ENCODE data around the gene ZNF501.
A peak's percentile ranks its signal among the peaks of the same experiment; 100 is the strongest.

Gene ZNF501

GRCh38 chr3:44729384-44729910, at the start of gene ZNF501:
ZNF501 (plus strand) TSS chr3:44729635; CDS start chr3:44734422, 4,787 bp downstream.
- peak; percentile 94 for DNase-seq (ENCODE audit: low spot score)

DNA sequence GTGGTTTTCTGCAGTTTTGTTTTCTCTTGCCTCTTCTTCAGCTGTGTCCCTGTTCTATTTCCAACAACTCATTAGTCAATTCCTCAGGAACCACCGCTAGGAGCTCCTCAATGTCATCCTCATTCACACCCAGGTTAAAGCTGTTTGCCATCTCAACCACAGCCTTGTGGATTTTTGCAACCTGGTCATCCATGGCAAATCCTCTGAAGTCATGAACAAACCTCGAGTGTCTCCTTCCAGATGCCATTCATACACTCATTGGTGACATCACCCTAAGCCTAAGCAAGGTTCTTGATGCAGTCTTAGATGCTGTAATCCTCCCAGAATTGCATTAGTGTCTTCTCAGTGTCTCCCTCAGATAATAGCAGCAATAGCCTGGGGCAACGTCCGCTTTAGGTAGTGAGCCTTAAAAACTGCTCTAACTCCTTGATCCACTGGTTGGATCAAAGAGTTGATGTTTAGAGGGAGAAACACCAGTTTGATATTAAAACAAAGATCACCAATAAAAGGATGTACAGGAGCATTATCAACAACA, 48.4 kb upstream of the ZNF501 start:
- DNase-seq (ENCODE audit: low spot score) = no peak

DNA sequence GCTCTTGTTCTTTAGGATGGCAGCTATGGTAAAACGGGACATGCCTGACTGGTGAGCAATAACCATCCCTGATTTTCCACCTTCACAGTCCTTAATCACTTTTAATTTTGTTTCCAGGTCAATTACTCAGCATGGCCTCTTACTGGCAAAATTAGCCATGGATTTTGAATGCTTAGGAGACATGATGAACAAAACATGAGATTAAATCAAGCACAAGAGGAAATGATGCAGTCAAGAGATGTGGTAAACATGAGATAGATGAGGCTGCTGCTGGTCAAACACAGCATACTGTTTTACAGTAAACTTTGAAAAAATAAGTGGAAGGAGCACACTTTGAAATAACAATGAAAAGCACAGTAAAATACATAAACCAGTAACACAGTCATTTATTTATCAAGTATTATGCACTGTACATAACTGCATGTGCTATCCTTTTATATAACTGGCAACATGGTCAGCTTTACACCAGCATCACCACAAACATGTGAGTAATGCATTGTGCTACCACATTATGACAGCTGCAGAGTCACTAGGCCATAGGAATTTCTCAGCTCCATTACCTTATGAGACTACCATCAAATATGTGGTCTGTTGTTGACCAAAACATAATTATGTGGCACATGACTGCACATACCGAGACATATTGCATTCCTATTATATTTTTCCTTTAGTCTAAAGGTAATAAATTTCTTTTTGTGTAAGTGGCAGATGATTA, 47.1 kb upstream of the ZNF501 start:
- no peak for DNase-seq (ENCODE audit: low spot score)

DNA sequence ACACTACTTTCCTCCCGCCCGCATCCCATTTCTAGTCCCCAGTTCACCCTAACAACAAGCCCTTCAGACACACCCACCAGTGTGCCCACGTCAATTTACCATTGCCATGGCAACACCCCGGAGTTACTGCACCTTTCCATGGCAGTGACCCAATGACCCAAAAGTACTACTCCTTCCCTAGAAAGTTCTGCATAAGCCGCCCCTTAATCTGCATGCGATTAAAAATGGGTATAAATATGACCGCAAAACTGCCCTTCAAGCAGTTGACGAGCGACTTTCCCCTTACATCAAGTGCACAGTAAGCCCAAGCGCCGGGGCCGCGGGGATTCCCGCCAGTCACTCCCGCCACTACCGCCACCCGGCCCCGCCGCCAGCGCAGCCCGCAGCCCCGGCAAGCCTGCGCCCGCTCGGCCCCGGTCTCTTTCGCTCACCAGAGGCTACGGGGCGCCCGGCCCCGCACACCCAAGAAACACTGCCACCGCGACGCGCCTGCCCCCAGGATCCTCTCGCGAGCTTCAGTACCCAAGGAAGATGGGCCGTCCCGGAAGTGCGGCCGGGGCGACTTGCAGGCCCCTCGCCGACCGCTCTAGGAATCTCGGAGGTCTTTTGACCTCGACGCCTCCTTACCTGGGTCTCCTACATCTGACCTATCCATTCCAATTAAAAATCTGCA, 44.2 kb upstream of the ZNF501 start:
- peak; percentile 84 for DNase-seq (ENCODE audit: low spot score)

DNA sequence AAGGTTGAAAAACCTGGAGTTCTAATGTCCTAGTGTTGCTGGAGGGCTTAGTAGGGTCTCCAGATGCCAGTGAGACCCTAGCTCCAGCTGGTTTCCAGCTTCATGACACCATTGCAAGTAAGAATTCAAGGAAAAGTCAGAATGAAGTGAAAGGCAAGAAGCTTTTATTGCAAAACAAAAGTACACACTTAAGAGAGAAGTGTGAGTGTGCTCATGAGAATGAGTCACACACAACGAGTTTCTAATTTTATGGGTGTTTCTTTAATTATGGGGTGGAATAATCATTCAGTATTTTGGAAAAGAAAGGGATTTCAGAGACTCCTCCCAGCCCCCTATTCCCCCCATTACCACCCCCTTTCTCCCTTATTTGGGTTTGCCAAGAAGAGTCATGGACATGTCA, 41.5 kb upstream of the ZNF501 start:
- DNase-seq (ENCODE audit: low spot score) = no peak

DNA sequence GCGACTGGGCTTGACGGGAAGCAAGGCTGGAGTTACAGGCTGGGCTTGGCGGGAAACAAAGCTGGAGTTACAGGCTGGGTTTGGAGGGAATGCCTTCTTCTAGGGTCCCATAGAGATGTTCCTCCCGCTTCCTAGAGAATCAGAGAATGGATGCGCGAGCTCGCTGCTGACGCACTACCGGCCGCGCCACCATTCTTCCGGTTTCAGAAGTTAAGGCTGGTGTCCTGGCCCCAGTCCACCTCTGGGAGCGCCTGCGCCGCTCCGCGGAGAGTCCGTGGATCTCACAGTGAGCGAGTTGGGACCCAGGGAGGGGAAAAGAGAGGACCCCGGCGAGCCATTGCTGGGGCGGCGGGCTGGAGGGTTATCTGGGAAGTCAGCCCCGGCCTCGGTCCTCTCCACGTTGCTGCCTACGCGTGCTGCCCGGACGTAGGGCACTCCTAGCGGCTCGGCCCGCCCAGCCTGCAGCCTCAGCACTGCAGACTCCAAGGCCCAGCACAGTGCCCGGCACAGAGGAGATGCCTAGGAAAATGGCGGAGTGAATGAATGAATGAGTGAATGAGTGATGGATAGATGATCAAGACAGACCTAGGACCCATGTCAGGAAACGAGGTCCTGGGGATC, 16.9 kb upstream of the ZNF501 start, which contains the start of gene ZNF502:
Gene ZNF502, plus strand, starts transcription at position 206 of the 621 bp plus-strand sequence. CDS start 7,602 bp downstream, outside the sequence.
- DNase-seq (ENCODE audit: low spot score) = peak; percentile 75

DNA sequence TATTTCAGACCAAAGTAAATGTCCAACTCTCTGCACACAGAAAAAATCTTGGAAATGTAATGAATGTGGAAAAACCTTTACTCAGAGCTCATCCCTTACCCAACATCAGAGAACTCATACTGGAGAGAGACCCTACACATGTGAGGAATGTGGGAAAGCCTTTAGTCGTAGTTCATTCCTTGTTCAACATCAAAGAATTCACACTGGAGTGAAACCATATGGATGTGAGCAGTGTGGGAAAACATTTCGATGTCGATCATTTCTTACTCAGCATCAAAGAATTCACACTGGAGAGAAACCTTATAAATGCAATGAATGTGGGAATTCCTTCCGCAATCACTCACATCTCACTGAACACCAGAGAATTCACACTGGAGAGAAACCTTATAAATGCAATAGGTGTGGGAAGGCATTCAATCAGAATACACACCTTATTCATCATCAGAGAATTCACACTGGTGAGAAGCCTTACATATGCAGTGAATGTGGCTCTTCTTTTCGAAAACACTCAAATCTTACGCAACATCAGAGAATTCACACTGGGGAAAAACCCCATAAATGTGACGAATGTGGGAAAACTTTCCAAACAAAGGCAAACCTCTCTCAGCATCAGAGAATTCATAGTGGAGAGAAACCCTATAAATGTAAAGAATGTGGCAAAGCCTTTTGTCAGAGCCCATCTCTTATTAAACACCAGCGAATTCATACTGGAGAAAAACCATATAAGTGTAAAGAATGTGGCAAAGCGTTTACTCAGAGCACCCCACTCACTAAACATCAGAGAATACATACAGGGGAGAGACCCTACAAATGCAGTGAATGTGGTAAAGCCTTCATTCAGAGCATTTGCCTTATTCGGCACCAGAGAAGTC, 8.0 kb upstream of the ZNF501 start:
- no peak for DNase-seq (ENCODE audit: low spot score)

DNA sequence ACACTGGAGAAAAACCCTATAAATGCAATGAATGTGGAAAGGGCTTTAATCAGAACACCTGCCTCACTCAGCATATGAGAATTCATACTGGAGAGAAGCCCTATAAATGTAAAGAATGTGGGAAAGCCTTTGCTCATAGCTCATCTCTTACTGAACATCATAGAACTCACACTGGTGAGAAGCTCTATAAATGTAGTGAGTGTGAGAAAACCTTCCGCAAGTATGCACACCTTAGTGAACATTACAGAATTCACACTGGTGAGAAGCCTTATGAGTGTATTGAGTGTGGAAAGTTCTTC, 7.4 kb upstream of the ZNF501 start:
- DNase-seq (ENCODE audit: low spot score) = no peak

GRCh38 chr3:44734646-44735168, 5.3 kb downstream of the ZNF501 start:
- DNase-seq (ENCODE audit: low spot score) = no peak

DNA sequence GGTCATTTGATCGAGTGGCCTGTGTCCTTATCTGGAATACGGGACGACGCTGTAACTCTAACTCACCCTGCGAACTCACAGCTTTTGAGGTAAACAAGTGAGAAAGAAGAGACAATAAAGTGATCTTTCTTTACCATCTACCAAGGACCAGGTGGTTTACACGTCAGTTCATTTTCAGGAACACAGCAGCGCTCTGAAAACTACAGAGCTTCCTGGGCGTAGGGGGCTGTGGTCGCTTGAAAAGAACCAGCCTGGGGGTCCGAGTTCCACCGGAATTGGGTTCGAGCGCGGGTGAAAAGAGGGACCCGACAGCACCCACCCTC, 31.6 kb downstream of the ZNF501 start:
- peak; percentile 23 for DNase-seq (ENCODE audit: low spot score)

DNA sequence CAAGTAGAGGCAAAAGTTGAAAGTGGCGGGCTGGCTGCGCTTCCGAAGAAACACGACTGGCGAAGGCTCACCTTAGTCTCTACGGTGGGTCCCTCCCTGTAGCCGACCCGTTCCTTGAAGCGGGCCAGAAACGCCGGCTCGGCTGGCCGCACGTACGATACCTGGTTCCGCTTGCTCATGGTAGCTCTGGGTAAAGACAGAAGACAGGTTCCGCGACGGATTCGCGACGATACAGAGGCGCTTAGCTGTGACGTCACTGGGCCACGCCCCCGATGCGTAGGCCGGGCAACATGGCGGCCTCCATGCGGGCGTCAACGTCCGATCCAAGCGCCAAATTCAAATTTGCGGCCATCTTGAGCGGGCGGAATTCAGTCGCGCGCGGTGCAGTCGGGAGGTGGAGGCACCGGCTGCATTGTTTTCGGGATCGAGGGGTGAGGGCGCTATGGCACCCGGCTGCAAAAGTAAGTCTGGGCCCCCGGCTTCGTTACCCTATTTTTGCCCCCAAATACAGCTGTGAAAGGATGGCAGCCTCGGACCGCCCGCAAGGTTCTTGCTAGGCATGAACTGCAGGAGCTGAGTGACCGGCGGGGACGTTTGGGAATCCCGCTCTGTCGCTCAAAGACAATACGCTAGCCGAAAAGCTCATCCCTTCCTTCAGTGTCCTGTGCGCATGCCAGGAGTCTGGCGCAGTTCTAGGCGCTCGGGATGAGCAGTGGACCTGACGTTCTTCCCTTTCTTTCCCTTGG, 32.2 kb downstream of the ZNF501 start, which contains the start of the genes KIAA1143 and KIF15:
Gene KIAA1143, minus strand, starts transcription at position 196 of the 746 bp plus-strand sequence. Its CDS starts 17 bp downstream, at position 179.
Gene KIF15, plus strand, starts transcription at position 371 of the 746 bp plus-strand sequence. Its CDS starts 72 bp downstream, at position 443.
- DNase-seq (ENCODE audit: low spot score) = peak; percentile 93

DNA sequence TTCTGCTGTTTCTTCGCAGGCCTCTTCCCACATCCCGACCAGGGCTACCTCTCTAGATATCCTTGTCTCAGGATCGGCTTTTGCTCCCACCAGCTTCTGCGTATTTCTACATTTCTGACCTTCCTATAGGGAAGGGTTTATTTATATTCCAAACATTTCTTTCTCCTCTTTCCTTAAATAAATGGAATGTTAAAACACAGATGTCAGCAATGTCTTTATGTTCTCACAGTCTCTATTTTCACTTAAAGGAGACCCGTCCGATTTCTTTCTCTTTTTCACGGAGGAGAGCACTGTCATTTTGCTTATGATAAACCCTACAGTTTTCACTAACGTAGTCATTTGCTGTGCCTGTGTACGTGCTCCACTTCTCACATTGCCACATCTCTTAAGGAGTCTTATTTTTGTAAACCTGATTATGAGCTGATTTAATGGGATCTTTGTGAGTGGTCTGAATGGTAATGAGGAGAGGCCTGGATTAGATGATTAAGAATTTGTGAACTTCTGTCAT, 32.8 kb downstream of the ZNF501 start:
- DNase-seq (ENCODE audit: low spot score) = no peak

- DNase-seq (ENCODE audit: low spot score) = no peak
Observed at GRCh38 chr3:44762690-44763089, 33.3 kb downstream of the ZNF501 start.

DNA sequence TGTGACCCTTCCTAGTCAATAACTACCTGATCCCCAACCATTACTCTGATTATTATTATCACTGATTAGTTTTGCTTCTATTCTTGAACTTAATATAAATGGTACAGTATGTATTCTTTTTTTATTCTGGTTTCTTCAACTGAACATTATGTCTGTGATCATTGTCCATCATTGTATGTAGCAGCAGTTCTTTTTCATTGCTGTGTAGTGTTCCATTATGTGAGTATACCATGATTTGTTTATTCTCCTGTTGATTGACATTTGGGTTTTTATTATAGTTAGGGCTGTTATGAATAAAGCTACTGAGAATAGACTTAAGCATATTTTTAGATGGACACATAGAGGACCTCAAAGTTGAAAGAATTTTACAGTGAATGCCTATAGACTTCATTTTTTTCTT, 34.8 kb downstream of the ZNF501 start:
- DNase-seq (ENCODE audit: low spot score) = no peak

DNA sequence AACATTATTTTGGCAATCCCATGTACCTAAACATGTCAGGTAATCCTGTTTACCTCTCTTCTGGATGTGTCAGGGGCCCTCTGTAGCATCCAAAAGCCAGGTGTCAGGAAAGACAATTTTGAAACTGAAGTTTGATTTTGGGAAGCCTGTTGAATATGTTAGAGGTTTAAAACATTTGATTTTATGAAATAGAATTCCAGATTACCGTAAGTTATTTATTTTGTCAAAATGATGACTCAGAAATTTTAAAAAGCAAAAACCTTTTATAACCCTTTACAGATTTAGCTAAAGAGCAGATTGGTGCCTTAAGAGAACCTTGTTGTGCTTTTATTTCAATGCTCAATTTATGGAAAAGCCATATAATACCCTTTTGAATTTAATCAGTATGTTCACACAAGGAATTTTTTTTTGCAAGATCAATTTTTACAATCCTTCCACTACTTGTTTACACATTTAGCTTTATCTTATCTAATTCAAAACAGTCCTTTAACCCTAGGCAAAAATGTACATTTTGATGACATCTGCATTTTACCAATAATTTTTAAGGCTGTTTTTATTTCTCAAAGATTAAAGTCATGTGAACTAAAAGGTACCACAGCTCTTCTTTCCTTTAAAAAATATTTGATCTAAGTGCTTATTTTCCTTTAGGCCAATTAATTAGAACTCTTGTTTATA, 42.1 kb downstream of the ZNF501 start:
- no peak for DNase-seq (ENCODE audit: low spot score)

- DNase-seq (ENCODE audit: low spot score) = no peak
Observed at GRCh38 chr3:44772099-44772442, 42.6 kb downstream of the ZNF501 start.

DNA sequence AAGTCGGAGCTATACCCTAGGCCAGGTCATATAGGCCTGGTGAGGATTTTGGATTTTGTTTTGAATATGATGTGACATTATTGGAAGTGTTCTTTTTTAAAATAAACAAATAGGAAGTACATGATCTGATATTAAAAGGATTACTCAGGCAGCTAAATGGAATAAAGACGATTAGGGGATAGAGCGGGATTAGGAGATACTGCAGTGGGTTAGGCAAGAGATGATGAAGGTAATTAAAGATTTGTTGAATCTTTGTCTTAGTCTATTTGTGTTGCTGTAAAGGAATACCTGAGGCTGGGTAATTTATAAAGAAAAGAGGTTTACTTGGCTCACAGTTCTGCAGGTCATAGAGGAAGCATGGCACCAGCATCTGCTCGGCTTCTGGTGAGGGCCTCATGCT, 53.5 kb downstream of the ZNF501 start:
- no peak for DNase-seq (ENCODE audit: low spot score)

All from iPS-NIHi11 (cell line).